Thyroid gland (tissue), 4 donors: ENCODE measurements around the gene BCL6. TPM values are rescaled to one million over a fixed set of nuclear protein-coding genes. Genes with fewer than 3 reads are reported as not detected.

Source experiments
- DNase-seq, 2 donors: peaks; one replicate each; pipeline ENCODE4 v3.0.0-alpha.2; 2019
- H3K27ac ChIP-seq, 3 donors: fragments of 200-600 bp; sonication (generic); 1 replicate in 2 of 3; 2 replicates in 1 of 3; pipeline ENCODE4 v1.5.1; 2016 to 2019; ENCODE audit warnings: mild to moderate bottlenecking in 1 of 3, moderate library complexity in 1 of 3
- H3K27me3 ChIP-seq: fragments of 200-600 bp; sonication (generic); one replicate; pipeline ENCODE4 v1.5.1; 2019
- H3K36me3 ChIP-seq, 2 donors: fragments of 200-600 bp; sonication (generic); one replicate each; pipeline ENCODE4 v1.5.1; 2016 to 2019
- H3K4me1 ChIP-seq, 2 donors: fragments of 200-600 bp; sonication (generic); one replicate each; pipeline ENCODE4 v1.5.1; 2017 to 2019
- H3K4me3 ChIP-seq, 3 donors: fragments of 200-600 bp; sonication (generic); replicated peaks in 1 of 3; 1 replicate in 2 of 3; 2 replicates in 1 of 3; pipeline ENCODE4 v1.5.1; 2016; ENCODE audit warnings: mild to moderate bottlenecking in 1 of 3
- H3K9me3 ChIP-seq: fragments of 200-600 bp; sonication (generic); one replicate; pipeline ENCODE4 v1.5.1; 2017
- CTCF ChIP-seq, 6 experiments: fragments of 200-600 bp in 3 of 6; fragments of 450-650 bp in 3 of 6; sonication (generic) in 3 of 6; IDR thresholded peaks; one replicate each; pipeline ENCODE4 v1.5.1; 2016 to 2019; ENCODE audit warnings: antibody characterized with exemption in 6 of 6, mild to moderate bottlenecking in 2 of 6, inconsistent platforms in 1 of 6, moderate library complexity in 1 of 6
- POLR2A ChIP-seq, 2 donors: fragments of 450-650 bp; IDR thresholded peaks; one replicate each; pipeline ENCODE4 v1.6.1; 2017; ENCODE audit warnings: antibody characterized with exemption in 2 of 2, mild to moderate bottlenecking in 2 of 2, moderate library complexity in 1 of 2
- WGBS, 2 donors: methylation state at CpG; one replicate each; pipeline ENCODE4 v1.1.5; 2017; 5-methylcytosine and 5-hydroxymethylcytosine counted together
- intact Hi-C: fragments of 100-400 bp; cut with DNase I; formaldehyde crosslinking; loops from one replicate; pipeline ENCODE4 v1.15.1; 2023
- total RNA-seq, 4 donors: library from RNA; depleted of rRNA; stranded (reverse); fragments of >200 nt; gene quantifications; one replicate each; pipeline ENCODE4 v1.2.3, GENCODE V29; 2016

The BCL6 gene
- total RNA-seq, 4 donors from 2014 or later, result 40.3 to 109 (median 67.2) TPM

- no peak overlapping the region for H3K27ac ChIP-seq
- intact Hi-C loops, result loop anchor here (10.0 kb wide), 1 partner anchor 1311 kb away; no protein-coding TSS in a partner anchor
- 94 to 96% methylated on average over 11 of the region's 11 CpGs for WGBS, 2 donors
These were observed 11.9 kb downstream of the BCL6 start for GRCh38 chr3:187733371-187733770.

GRCh38 chr3:187729598-187729997, 15.7 kb downstream of the BCL6 start:
- intact Hi-C loops, result no loop called here
- Histone ChIP-seq H3K27me3 (no peaks in the 10 kb centered on the region), H3K4me3 (no peak overlapping the region), H3K4me1 (peaks cover 0 to 13% of the 10 kb centered on the region in 2 donors), H3K27ac (no peak overlapping the region), H3K36me3 (peaks cover 80 to 85% of the 10 kb centered on the region in 2 donors), H3K9me3 (no peaks in the 10 kb centered on the region)
- WGBS, 2 donors, result 95 to 98% methylated on average over 11 to 12 of the region's 12 CpGs
- no peak for DNase-seq
- no peak for TF ChIP-seq POLR2A (IDR thresholded peaks at IDR 0.05)
- TF ChIP-seq CTCF (IDR thresholded peaks at IDR 0.05), result no peak

More at GRCh38 chr3:187733371-187733770, 11.9 kb downstream of the BCL6 start:
- H3K4me1 ChIP-seq, result peaks cover 7 to 20% of the 10 kb centered on the region in 2 donors
- TF ChIP-seq POLR2A (IDR thresholded peaks at IDR 0.05), result no peak
- no peak for TF ChIP-seq CTCF (IDR thresholded peaks at IDR 0.05)
- H3K27me3 ChIP-seq, result no peaks in the 10 kb centered on the region
- no peak for DNase-seq
- peaks cover 43 to 47% of the 10 kb centered on the region in 2 donors for H3K36me3 ChIP-seq
- H3K4me3 ChIP-seq, result no peak overlapping the region
- no peaks in the 10 kb centered on the region for H3K9me3 ChIP-seq

GRCh38 chr3:187728940-187729583, 16.2 kb downstream of the BCL6 start:
- no peaks in the 10 kb centered on the region for H3K9me3 ChIP-seq
- TF ChIP-seq CTCF (IDR thresholded peaks at IDR 0.05) (no peak), POLR2A (IDR thresholded peaks at IDR 0.05) (no peak)
- H3K4me1 ChIP-seq, result peaks cover 0 to 13% of the 10 kb centered on the region in 2 donors
- no peaks in the 10 kb centered on the region for H3K27me3 ChIP-seq
- no peak for DNase-seq
- WGBS, 2 donors, result 93 to 94% methylated on average over 10 to 13 of the region's 13 CpGs
- peaks cover 86 to 89% of the 10 kb centered on the region in 2 donors for H3K36me3 ChIP-seq
- H3K4me3 ChIP-seq, result no peak overlapping the region
- intact Hi-C loops, result no loop called here
- H3K27ac ChIP-seq, result no peak overlapping the region

- TF ChIP-seq CTCF (IDR thresholded peaks at IDR 0.05) (no peak), POLR2A (IDR thresholded peaks at IDR 0.05) (no peak)
- WGBS, 2 donors, result 92% methylated on average over 2 to 7 of the region's 8 CpGs
- no peaks in the 10 kb centered on the region for H3K9me3 ChIP-seq
- peaks cover 0 to 13% of the 10 kb centered on the region in 2 donors for H3K4me1 ChIP-seq
- no peak for DNase-seq
- no peak overlapping the region for H3K4me3 ChIP-seq
- intact Hi-C loops, result no loop called here
- H3K36me3 ChIP-seq, result peaks cover 86 to 94% of the 10 kb centered on the region in 2 donors
- H3K27me3 ChIP-seq, result no peaks in the 10 kb centered on the region
- no peak overlapping the region for H3K27ac ChIP-seq
These were observed 17.0 kb downstream of the BCL6 start for GRCh38 chr3:187728248-187728647.

- WGBS, 2 donors, result 93 to 98% methylated on average over 7 to 13 of the region's 13 CpGs
- peaks cover 0 to 13% of the 10 kb centered on the region in 2 donors for H3K4me1 ChIP-seq
- TF ChIP-seq POLR2A (IDR thresholded peaks at IDR 0.05), result no peak
- no peak for TF ChIP-seq CTCF (IDR thresholded peaks at IDR 0.05)
- H3K4me3 ChIP-seq, result no peak overlapping the region
- H3K27ac ChIP-seq, result peak overlapping the region; percentile 35 to 56 (median 52)
- H3K27me3 ChIP-seq, result no peaks in the 10 kb centered on the region
- peaks cover 94 to 99% of the 10 kb centered on the region in 2 donors for H3K36me3 ChIP-seq
- DNase-seq, result peak in 1 of 2 donors; percentile 12
- intact Hi-C loops, result no loop called here
- H3K9me3 ChIP-seq, result no peaks in the 10 kb centered on the region
These were observed 18.7 kb downstream of the BCL6 start for GRCh38 chr3:187726564-187726963.
